ENCODE results near the gene LRP1B.

LRP1B gene

GRCh38 chr2:141560723-141561122 lies 570.1 kb downstream of the LRP1B start:
- Histone ChIP-seq H3K4me3 (ENCODE audit: low read length) (no peak overlapping the region), H3K9ac (ENCODE audit: low read depth, low read length) (no peak overlapping the region), H3K9me3 (ENCODE audit: insufficient read depth, low read depth, low read length) (no peaks in the 10 kb centered on the region), H3K4me1 (ENCODE audit: insufficient read depth, low read length) (0 out of 2 replicates have a peak, but pooled peaks cover 4% of the 10 kb centered on the region), H3K36me3 (ENCODE audit: insufficient read depth, low read depth, low read length) (no peaks in the 10 kb centered on the region), H3K27me3 (ENCODE audit: insufficient read depth, low read length) (no peaks in the 10 kb centered on the region), H3K27ac (ENCODE audit: low read length) (no peak overlapping the region)

DNA sequence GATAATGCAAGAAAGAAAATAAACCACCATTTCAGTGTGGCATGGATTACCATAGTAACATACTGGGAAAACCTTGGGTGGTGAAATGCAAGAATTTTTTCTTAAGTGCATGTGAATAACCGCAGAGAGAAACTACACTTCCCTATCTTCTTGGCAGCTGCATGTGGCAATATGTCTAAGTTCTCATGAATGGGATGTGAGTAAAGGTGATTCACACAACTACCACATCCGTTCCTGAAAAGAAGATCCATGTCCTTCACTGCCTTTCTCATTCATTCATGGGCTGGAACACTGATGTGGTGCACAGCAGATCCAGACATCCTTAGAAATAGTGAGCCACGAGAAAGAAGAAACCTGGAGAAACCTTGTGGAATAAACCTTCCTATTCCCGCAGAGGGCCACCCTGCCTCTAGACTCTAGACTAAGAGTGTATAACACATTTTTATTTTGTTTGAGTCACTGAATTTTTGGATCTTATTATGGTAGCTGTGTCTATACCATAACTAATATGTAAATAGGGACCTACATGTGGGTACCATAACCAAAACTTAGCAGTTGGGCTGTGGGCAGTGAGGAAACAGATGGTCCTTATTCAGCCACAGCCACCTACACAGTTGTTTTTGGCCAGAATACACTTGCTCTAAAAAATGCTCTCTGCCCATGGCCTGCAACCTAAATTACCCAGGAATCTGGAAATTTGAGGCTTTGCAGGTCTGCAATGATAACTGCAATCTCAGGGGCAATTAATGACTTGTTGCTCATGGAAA lies 573.3 kb downstream of the LRP1B start:
- H3K27ac ChIP-seq (ENCODE audit: low read length) = no peak overlapping the region
- no peaks in the 10 kb centered on the region for H3K27me3 ChIP-seq (ENCODE audit: insufficient read depth, low read length)

DNA sequence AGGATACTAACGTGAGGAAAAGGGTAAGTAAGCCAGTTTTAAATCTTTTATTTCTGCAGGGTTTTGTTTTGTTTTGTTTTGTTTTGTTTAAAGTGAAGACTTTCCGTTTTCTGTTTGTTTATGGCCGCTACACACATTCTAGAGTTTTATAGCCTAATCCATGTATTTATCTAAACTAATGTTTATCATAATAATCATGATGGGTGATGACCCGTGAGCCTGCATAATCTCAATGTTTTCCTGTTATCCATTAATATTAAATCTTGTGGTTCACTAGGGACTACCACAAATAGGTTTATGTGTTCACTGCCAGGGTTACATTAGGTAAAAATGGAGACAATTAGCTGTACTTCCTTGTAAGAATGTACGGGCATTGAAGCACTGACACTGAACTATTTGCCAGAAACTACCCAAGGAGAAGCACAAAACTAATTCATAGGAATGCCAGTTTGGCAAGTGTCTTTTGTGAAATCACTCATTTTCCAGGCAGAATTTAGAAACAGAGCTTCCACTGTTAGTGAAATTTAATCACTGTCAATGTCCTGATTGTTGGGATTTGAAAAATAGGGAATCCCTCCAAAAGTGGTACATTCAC lies 574.8 kb downstream of the LRP1B start:
- Histone ChIP-seq H3K9ac (ENCODE audit: low read depth, low read length) (no peak overlapping the region), H3K4me3 (ENCODE audit: low read length) (no peak overlapping the region), H3K36me3 (ENCODE audit: insufficient read depth, low read depth, low read length) (no peaks in the 10 kb centered on the region), H3K9me3 (ENCODE audit: insufficient read depth, low read depth, low read length) (no peaks in the 10 kb centered on the region), H3K4me1 (ENCODE audit: insufficient read depth, low read length) (0 out of 2 replicates have a peak, but pooled peaks cover 2% of the 10 kb centered on the region), H3K27me3 (ENCODE audit: insufficient read depth, low read length) (no peaks in the 10 kb centered on the region), H3K27ac (ENCODE audit: low read length) (no peak overlapping the region)

More for the DNA sequence above, 573.3 kb downstream of the LRP1B start:
- Histone ChIP-seq H3K9me3 (ENCODE audit: insufficient read depth, low read depth, low read length) (no peaks in the 10 kb centered on the region), H3K4me1 (ENCODE audit: insufficient read depth, low read length) (0 out of 2 replicates have a peak, but pooled peaks cover 4% of the 10 kb centered on the region), H3K36me3 (ENCODE audit: insufficient read depth, low read depth, low read length) (no peaks in the 10 kb centered on the region), H3K9ac (ENCODE audit: low read depth, low read length) (no peak overlapping the region), H3K4me3 (ENCODE audit: low read length) (no peak overlapping the region)

DNA sequence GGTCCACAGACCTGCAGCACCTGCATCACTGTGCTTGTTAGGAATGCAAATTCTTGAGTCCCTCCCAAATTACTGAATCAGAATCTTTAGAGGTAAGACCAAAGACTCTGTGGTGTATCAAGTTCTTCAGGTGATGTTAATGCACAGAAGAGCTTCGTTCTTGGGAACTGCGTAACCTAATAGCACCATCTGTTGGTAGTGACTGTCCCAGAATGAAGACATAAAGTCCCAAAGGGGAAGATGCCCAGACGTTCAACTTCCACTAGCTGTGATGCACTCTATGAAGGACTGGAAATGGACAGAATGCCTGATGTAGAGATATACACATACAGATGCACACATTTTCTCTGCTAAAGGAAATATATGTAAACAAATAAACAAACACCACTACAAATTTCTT lies 576.0 kb downstream of the LRP1B start:
- Histone ChIP-seq H3K9ac (ENCODE audit: low read depth, low read length) (no peak overlapping the region), H3K4me1 (ENCODE audit: insufficient read depth, low read length) (0 out of 2 replicates have a peak, but pooled peaks cover 2% of the 10 kb centered on the region), H3K27ac (ENCODE audit: low read length) (no peak overlapping the region), H3K9me3 (ENCODE audit: insufficient read depth, low read depth, low read length) (no peaks in the 10 kb centered on the region), H3K4me3 (ENCODE audit: low read length) (no peak overlapping the region), H3K27me3 (ENCODE audit: insufficient read depth, low read length) (no peaks in the 10 kb centered on the region), H3K36me3 (ENCODE audit: insufficient read depth, low read depth, low read length) (no peaks in the 10 kb centered on the region)

DNA sequence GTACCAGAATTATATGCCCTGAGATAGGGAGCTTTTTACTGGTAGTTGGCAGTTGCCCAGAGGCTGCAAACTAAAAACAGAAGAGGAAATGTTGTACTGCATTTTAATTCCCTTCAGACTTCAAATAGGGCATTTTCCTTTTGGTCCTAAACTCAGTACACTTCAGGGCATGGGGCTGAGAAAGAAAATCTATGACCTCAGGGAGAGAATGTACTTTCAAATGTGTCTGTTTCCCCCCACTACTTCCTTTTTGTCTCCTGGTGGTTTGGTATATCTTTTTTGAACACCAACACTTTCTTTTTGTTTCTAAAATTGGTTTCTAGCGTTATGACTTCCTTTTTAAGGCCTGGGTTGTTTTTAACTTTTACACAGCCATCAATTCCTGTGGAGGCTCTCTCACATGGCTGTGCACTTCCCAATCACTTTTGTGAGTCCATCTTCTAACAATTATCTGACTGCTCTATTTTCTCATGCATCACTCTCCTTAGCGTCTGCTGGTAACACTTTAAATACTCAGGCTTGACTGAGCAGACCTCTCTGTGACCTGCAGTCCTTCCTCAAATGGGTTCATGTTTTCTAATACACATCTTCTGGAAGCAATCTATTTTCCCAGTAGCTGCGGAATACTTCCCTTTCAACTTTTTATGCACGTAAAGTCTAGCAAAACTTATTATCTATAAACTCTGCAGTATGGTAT lies 596.0 kb downstream of the LRP1B start:
- Histone ChIP-seq H3K4me3 (ENCODE audit: low read length) (no peak overlapping the region), H3K4me1 (ENCODE audit: insufficient read depth, low read length) (no peaks in the 10 kb centered on the region), H3K36me3 (ENCODE audit: insufficient read depth, low read depth, low read length) (no peaks in the 10 kb centered on the region), H3K9ac (ENCODE audit: low read depth, low read length) (no peak overlapping the region), H3K27me3 (ENCODE audit: insufficient read depth, low read length) (no peaks in the 10 kb centered on the region), H3K27ac (ENCODE audit: low read length) (no peak overlapping the region), H3K9me3 (ENCODE audit: insufficient read depth, low read depth, low read length) (no peaks in the 10 kb centered on the region)

- Histone ChIP-seq H3K9ac (ENCODE audit: low read depth, low read length) (no peak overlapping the region), H3K9me3 (ENCODE audit: insufficient read depth, low read depth, low read length) (no peaks in the 10 kb centered on the region), H3K27me3 (ENCODE audit: insufficient read depth, low read length) (no peaks in the 10 kb centered on the region), H3K36me3 (ENCODE audit: insufficient read depth, low read depth, low read length) (no peaks in the 10 kb centered on the region), H3K27ac (ENCODE audit: low read length) (no peak overlapping the region), H3K4me1 (ENCODE audit: insufficient read depth, low read length) (no peaks in the 10 kb centered on the region), H3K4me3 (ENCODE audit: low read length) (no peak overlapping the region)
Measured at GRCh38 chr2:141529659-141530058, 601.2 kb downstream of the LRP1B start.

GRCh38 chr2:141528990-141529389 lies 601.8 kb downstream of the LRP1B start:
- Histone ChIP-seq H3K27ac (ENCODE audit: low read length) (no peak overlapping the region), H3K36me3 (ENCODE audit: insufficient read depth, low read depth, low read length) (no peaks in the 10 kb centered on the region)

DNA sequence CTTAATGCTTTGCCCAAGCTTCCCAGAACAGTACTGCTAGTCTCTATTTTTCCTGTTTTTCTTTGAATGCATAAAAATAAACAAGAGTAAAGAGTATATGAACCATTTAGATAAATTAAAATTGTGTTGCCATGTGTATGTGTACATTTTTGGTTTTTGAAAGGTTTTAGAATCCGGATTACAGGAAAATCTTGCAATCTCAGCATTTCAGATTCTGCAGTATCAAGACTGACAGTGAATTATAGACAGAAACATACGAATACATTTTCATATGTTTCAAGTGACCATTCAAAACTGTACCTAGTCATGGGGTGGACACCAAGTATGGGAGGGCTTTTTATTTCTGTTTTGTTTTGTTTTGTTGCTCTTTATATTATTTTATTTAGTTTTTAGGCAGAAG lies 604.1 kb downstream of the LRP1B start:
- no peaks in the 10 kb centered on the region for H3K9me3 ChIP-seq (ENCODE audit: insufficient read depth, low read depth, low read length)

More at GRCh38 chr2:141528990-141529389, 601.8 kb downstream of the LRP1B start:
- no peak overlapping the region for H3K9ac ChIP-seq (ENCODE audit: low read depth, low read length)
- no peaks in the 10 kb centered on the region for H3K9me3 ChIP-seq (ENCODE audit: insufficient read depth, low read depth, low read length)
- no peak overlapping the region for H3K4me3 ChIP-seq (ENCODE audit: low read length)
- no peaks in the 10 kb centered on the region for H3K4me1 ChIP-seq (ENCODE audit: insufficient read depth, low read length)
- H3K27me3 ChIP-seq (ENCODE audit: insufficient read depth, low read length) = no peaks in the 10 kb centered on the region

GRCh38 chr2:141524777-141525176 lies 606.0 kb downstream of the LRP1B start:
- no peaks in the 10 kb centered on the region for H3K9me3 ChIP-seq (ENCODE audit: insufficient read depth, low read depth, low read length)
- H3K4me3 ChIP-seq (ENCODE audit: low read length) = no peak overlapping the region
- no peak overlapping the region for H3K9ac ChIP-seq (ENCODE audit: low read depth, low read length)
- no peaks in the 10 kb centered on the region for H3K4me1 ChIP-seq (ENCODE audit: insufficient read depth, low read length)
- no peak overlapping the region for H3K27ac ChIP-seq (ENCODE audit: low read length)
- H3K36me3 ChIP-seq (ENCODE audit: insufficient read depth, low read depth, low read length) = no peaks in the 10 kb centered on the region
- H3K27me3 ChIP-seq (ENCODE audit: insufficient read depth, low read length) = no peaks in the 10 kb centered on the region

More for the DNA sequence above, 604.1 kb downstream of the LRP1B start:
- Histone ChIP-seq H3K9ac (ENCODE audit: low read depth, low read length) (no peak overlapping the region), H3K36me3 (ENCODE audit: insufficient read depth, low read depth, low read length) (no peaks in the 10 kb centered on the region), H3K4me3 (ENCODE audit: low read length) (no peak overlapping the region), H3K4me1 (ENCODE audit: insufficient read depth, low read length) (no peaks in the 10 kb centered on the region), H3K27ac (ENCODE audit: low read length) (no peak overlapping the region), H3K27me3 (ENCODE audit: insufficient read depth, low read length) (no peaks in the 10 kb centered on the region)

DNA sequence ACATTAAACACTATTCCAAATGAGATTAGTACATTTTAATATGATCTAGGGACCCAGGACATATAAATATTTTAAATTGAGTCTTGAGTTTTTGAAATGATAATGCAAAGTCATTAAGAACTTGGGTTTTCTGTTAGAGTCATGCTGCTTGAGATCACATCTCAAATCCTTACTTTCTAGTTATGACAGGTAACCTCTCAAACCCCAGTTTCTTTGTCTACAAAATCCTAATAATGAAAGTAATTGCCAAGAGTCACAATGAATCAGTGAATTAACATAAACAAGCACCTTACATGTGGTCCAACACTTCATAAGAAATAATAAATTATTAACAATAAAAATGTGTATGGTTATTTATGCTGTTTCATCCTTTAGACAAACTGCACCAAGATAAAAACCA lies 607.6 kb downstream of the LRP1B start:
- Histone ChIP-seq H3K27ac (ENCODE audit: low read length) (no peak overlapping the region), H3K4me1 (ENCODE audit: insufficient read depth, low read length) (no peaks in the 10 kb centered on the region), H3K36me3 (ENCODE audit: insufficient read depth, low read depth, low read length) (no peaks in the 10 kb centered on the region), H3K27me3 (ENCODE audit: insufficient read depth, low read length) (no peaks in the 10 kb centered on the region), H3K4me3 (ENCODE audit: low read length) (no peak overlapping the region), H3K9me3 (ENCODE audit: insufficient read depth, low read depth, low read length) (no peaks in the 10 kb centered on the region), H3K9ac (ENCODE audit: low read depth, low read length) (no peak overlapping the region)

GRCh38 chr2:141522702-141523101 lies 608.1 kb downstream of the LRP1B start:
- no peak overlapping the region for H3K27ac ChIP-seq (ENCODE audit: low read length)
- no peaks in the 10 kb centered on the region for H3K27me3 ChIP-seq (ENCODE audit: insufficient read depth, low read length)
- no peaks in the 10 kb centered on the region for H3K36me3 ChIP-seq (ENCODE audit: insufficient read depth, low read depth, low read length)
- no peak overlapping the region for H3K9ac ChIP-seq (ENCODE audit: low read depth, low read length)
- H3K4me3 ChIP-seq (ENCODE audit: low read length) = no peak overlapping the region
- no peaks in the 10 kb centered on the region for H3K4me1 ChIP-seq (ENCODE audit: insufficient read depth, low read length)
- no peaks in the 10 kb centered on the region for H3K9me3 ChIP-seq (ENCODE audit: insufficient read depth, low read depth, low read length)

DNA sequence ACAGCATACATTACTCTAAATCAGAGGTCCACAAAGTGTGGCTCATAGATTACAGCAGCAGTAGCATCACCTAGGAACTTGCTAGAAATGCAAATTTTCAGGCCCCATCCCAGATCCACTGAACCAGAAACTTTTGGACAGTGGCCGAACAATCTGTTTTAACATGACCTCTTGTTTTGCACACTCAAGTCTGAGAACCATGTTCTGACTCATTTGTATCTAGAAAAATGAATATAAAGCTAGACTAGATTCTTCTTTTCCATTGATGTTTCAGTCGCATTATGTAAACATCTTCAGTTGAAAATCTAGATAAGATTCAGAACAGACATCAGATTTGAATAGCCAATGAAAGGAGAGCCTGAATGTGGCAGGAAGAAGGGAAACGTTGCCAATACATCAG lies 608.8 kb downstream of the LRP1B start:
- H3K9me3 ChIP-seq (ENCODE audit: insufficient read depth, low read depth, low read length) = no peaks in the 10 kb centered on the region
- H3K9ac ChIP-seq (ENCODE audit: low read depth, low read length) = no peak overlapping the region
- no peaks in the 10 kb centered on the region for H3K4me1 ChIP-seq (ENCODE audit: insufficient read depth, low read length)
- H3K4me3 ChIP-seq (ENCODE audit: low read length) = no peak overlapping the region
- no peak overlapping the region for H3K27ac ChIP-seq (ENCODE audit: low read length)
- H3K36me3 ChIP-seq (ENCODE audit: insufficient read depth, low read depth, low read length) = no peaks in the 10 kb centered on the region
- H3K27me3 ChIP-seq (ENCODE audit: insufficient read depth, low read length) = no peaks in the 10 kb centered on the region
